Neural cell (in vitro differentiated cells): ENCODE measurements around the gene C1orf74. TPM values are rescaled to one million over a fixed set of nuclear protein-coding genes. Genes with fewer than 3 reads are reported as not detected.

ENCODE experiments used
- H2AFZ ChIP-seq: fragments of 200-600, 300-800 bp; sonication (generic), shearing (Covaris generic); 2 replicates; pipeline ENCODE4 v1.6.0; 2014; ENCODE audit warnings: low read depth, mild to moderate bottlenecking, antibody characterized with exemption, low read length, moderate library complexity
- H3F3A ChIP-seq: fragments of 200-600 bp; shearing (Covaris generic); 2 replicates; pipeline ENCODE4 v1.6.1; 2016; ENCODE audit warnings: mild to moderate bottlenecking, moderate library complexity, mixed read lengths, antibody characterized with exemption, low read length; ENCODE audit not compliant: insufficient read depth, poor library complexity, severe bottlenecking
- H3K27ac ChIP-seq: fragments of 200-600, 300-800 bp; sonication (generic), shearing (Covaris generic); 2 replicates; pipeline ENCODE4 v1.5.1; 2014; ENCODE audit warnings: mild to moderate bottlenecking, low read length, moderate library complexity
- H3K27me3 ChIP-seq: fragments of 300-800, 200-600 bp; sonication (generic), shearing (Covaris generic); 2 replicates; pipeline ENCODE4 v1.6.0; 2014; ENCODE audit warnings: mild to moderate bottlenecking, low read depth, low read length, moderate library complexity; ENCODE audit not compliant: insufficient read depth
- H3K36me3 ChIP-seq: fragments of 300-800, 200-600 bp; sonication (generic), shearing (Covaris generic); 2 replicates; pipeline ENCODE4 v1.5.1; 2014; ENCODE audit warnings: mild to moderate bottlenecking, antibody characterized with exemption, low read length, moderate library complexity; ENCODE audit not compliant: insufficient read depth
- H3K4me2 ChIP-seq: fragments of 300-800, 200-600 bp; sonication (generic), shearing (Covaris generic); 2 replicates; pipeline ENCODE4 v1.6.0; 2014; ENCODE audit warnings: mild to moderate bottlenecking, low read length
- H3K4me3 ChIP-seq: fragments of 300-800, 200-600 bp; sonication (generic), shearing (Covaris generic); 2 replicates; pipeline ENCODE4 v1.5.1; 2014; ENCODE audit warnings: mild to moderate bottlenecking, low read length, moderate library complexity
- H3K79me2 ChIP-seq: fragments of 200-600 bp; shearing (Covaris generic); replicated peaks from 2 replicates; pipeline ENCODE4 v1.6.0; 2014; ENCODE audit warnings: mild to moderate bottlenecking, low read length, moderate library complexity; ENCODE audit not compliant: insufficient read depth
- H3K9ac ChIP-seq: fragments of 300-800, 200-600 bp; sonication (generic), shearing (Covaris generic); 2 replicates; pipeline ENCODE4 v1.6.1; 2016; ENCODE audit warnings: mild to moderate bottlenecking, low read length, mixed read lengths
- H3K9me2 ChIP-seq: fragments of 200-600 bp; shearing (Covaris generic); 2 replicates; pipeline ENCODE4 v1.6.1; 2016; ENCODE audit warnings: mild to moderate bottlenecking, low read length, mixed read lengths; ENCODE audit not compliant: insufficient read depth
- H3K9me3 ChIP-seq: fragments of 200-600, 300-800 bp; sonication (generic), shearing (Covaris generic); 2 replicates; pipeline ENCODE4 v1.6.1; 2016; ENCODE audit warnings: mild to moderate bottlenecking, mixed run types, low read length, moderate library complexity, mixed read lengths
- H4K20me1 ChIP-seq: fragments of 200-600 bp; shearing (Covaris generic); 2 replicates; pipeline ENCODE4 v1.6.1; 2016; ENCODE audit warnings: mild to moderate bottlenecking, mixed run types; ENCODE audit not compliant: insufficient read depth
- CTCF ChIP-seq: fragments of 450-650 bp; IDR thresholded peaks from 2 replicates; pipeline ENCODE4 v1.5.1; 2014; ENCODE audit warnings: antibody characterized with exemption, mild to moderate bottlenecking, moderate library complexity; ENCODE audit not compliant: poor library complexity, severe bottlenecking
- EP300 ChIP-seq: fragments of 450-650 bp; conservative IDR thresholded peaks from 2 replicates; pipeline ENCODE4 v1.6.1; 2014; ENCODE audit warnings: antibody characterized with exemption, mild to moderate bottlenecking, moderate library complexity; ENCODE audit not compliant: poor library complexity, severe bottlenecking
- EZH2 ChIP-seq: fragments of 200-600, 300-800 bp; shearing (Covaris generic), sonication (generic); IDR thresholded peaks from 2 replicates; pipeline ENCODE4 v1.6.1; 2014; ENCODE audit warnings: antibody characterized with exemption, low read length, borderline replicate concordance, mild to moderate bottlenecking; ENCODE audit not compliant: insufficient read depth, poor library complexity, severe bottlenecking
- MXI1 ChIP-seq: fragments of 450-650 bp; conservative IDR thresholded peaks from 2 replicates; pipeline ENCODE4 v1.6.1; 2014; ENCODE audit warnings: antibody characterized with exemption, mild to moderate bottlenecking; ENCODE audit not compliant: poor library complexity, severe bottlenecking
- POLR2AphosphoS5 ChIP-seq: IDR thresholded peaks from 2 replicates; pipeline ENCODE4 v1.6.1; 2012
- RAD21 ChIP-seq: fragments of 450-650 bp; conservative IDR thresholded peaks from 2 replicates; pipeline ENCODE4 v1.6.1; 2014; ENCODE audit warnings: antibody characterized with exemption, mild to moderate bottlenecking, moderate library complexity
- REST ChIP-seq: IDR thresholded peaks from 2 replicates; pipeline ENCODE4 v1.6.1; 2012; ENCODE audit warnings: borderline replicate concordance
- SMC3 ChIP-seq: fragments of 450-650 bp; conservative IDR thresholded peaks from 2 replicates; pipeline ENCODE4 v1.6.1; 2014; ENCODE audit warnings: antibody characterized with exemption, mild to moderate bottlenecking, moderate library complexity; ENCODE audit not compliant: poor library complexity
- TAF1 ChIP-seq: IDR thresholded peaks from 2 replicates; pipeline ENCODE4 v1.6.1; 2012; ENCODE audit warnings: low read depth
- polyA plus RNA-seq: library from polyadenylated mRNA; depleted of rRNA; stranded (reverse); fragments of >200 nt; gene quantifications from 2 replicates; pipeline ENCODE4 v1.2.3, GENCODE V29; 2014

Gene C1orf74
- polyA plus RNA-seq, 1 donor from 2014 or later: 1.4 TPM

DNA sequence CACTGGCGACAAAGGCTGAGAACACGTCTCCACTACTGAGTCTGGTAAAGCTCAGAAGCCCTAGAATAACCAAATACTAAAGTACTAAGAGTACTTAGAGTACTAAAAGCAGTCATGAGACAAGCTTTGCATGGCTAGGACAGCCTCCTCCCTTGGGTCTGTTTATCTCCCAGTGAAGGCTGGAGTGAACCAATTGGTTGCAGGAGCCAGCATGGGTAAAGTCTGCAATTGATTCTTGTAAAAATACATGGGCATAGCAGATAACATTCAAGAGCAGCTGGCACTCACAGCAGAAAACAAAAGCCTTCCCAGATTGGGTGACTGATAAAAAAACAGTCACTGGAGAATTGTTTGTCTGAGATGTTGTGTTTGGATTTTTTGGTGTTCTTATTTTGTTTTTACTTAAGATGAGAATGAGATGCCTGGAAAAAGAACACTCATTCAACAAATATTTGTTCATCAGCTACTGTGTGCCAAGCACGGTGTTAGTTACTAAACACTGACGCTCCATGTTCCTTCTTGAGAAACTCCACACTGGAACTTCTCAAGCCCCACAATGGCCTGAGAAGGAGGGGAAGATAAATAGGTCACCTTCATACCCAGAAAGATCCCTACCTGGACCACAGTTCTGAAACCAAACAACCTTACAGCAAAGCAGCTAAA lies 17.9 kb upstream of the C1orf74 start:
- Histone ChIP-seq H3K4me2 (no peak overlapping the region), H3K4me3 (no peak overlapping the region), H3K79me2 (no peaks in the 10 kb centered on the region), H4K20me1 (no peaks in the 10 kb centered on the region), H3K9me2 (no peaks in the 10 kb centered on the region), H3K36me3 (no peaks in the 10 kb centered on the region), H3K9ac (no peak overlapping the region), H3F3A (no peaks in the 10 kb centered on the region), H3K9me3 (no peaks in the 10 kb centered on the region), H3K27me3 (peaks cover 31% of the 10 kb centered on the region), H3K27ac (no peak overlapping the region), H2AFZ (no peak overlapping the region)
- TF ChIP-seq REST (no peak), CTCF (no peak), TAF1 (no peak), EZH2 (no peak), POLR2AphosphoS5 (no peak)

DNA sequence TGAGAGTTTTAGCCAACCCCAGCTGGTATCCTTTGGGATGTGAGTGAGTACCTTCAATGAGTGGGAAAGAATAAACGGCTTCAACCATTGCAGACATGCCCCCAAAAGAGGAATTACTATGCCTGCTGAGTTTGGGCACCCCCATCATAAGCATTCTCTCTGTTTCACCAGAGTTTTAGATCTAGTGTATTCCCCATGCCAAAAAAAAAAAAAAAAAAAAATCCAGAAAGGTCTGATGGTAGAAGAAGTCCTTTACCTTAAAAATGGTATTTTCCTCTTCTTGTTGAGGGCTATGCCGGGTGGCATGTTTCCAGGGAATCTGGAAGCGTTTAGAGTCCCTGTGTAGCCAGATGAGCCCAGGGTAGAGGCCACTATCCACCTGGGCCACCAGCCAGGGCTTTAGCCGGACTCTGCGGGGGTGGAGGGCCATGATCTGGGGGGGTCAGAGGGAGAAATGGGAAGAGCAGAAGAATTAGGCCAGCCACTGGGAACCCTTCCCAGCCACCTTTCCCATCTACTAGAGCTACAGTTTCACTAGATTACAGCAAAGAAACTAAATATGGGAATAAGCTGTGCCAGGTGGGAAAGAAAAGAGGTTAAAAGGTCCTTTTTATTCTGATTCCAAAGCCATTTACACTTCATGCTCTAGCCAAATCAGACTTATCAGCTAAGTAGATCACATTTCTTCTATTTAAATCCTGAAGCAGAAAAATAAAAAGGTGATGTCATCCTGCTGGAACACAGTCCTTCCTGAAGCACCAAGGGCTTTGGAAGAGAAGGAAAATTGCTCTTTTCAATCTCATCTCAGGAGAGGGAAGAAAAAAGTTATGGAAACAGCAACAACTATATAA lies 16.9 kb upstream of the C1orf74 start:
- H3K36me3 ChIP-seq: no peaks in the 10 kb centered on the region
- H3K9ac ChIP-seq: no peak overlapping the region
- H3K27ac ChIP-seq: no peak overlapping the region
- H4K20me1 ChIP-seq: no peaks in the 10 kb centered on the region
- no peaks in the 10 kb centered on the region for H3K9me2 ChIP-seq
- no peaks in the 10 kb centered on the region for H3K79me2 ChIP-seq
- H2AFZ ChIP-seq: no peak overlapping the region
- H3K27me3 ChIP-seq: peaks cover 29% of the 10 kb centered on the region
- TF ChIP-seq POLR2AphosphoS5: no peak
- no peak for TF ChIP-seq RAD21
- no peak for TF ChIP-seq EZH2
- no peak for TF ChIP-seq SMC3
- TF ChIP-seq TAF1: no peak
- no peak for TF ChIP-seq MXI1
- no peak for TF ChIP-seq REST
- no peak for TF ChIP-seq EP300
- no peak for TF ChIP-seq CTCF
- H3K9me3 ChIP-seq: no peaks in the 10 kb centered on the region
- H3K4me2 ChIP-seq: no peak overlapping the region
- H3K4me3 ChIP-seq: no peak overlapping the region
- H3F3A ChIP-seq: no peaks in the 10 kb centered on the region
